Lung (tissue), 12 donors: Measurements from ENCODE around the gene CNDP1. TPM values are rescaled to one million over a fixed set of nuclear protein-coding genes. Genes with fewer than 3 reads are reported as not detected.

Experiments
- ATAC-seq: fragments of 200-7000 bp; cut with Tn5 transposase; one replicate; pipeline ENCODE4 v1.9.1; 2020; ENCODE audit warnings: moderate number of reproducible peaks; ENCODE audit not compliant: insufficient read depth, low FRiP score
- DNase-seq, 3 donors: peaks; one replicate each; pipeline ENCODE4 v3.0.0-alpha.2; 2013 to 2017
- H3K27ac ChIP-seq, 2 donors: one replicate each; pipeline ENCODE4 v1.5.1; 2013; ENCODE audit warnings: mild to moderate bottlenecking in 2 of 2, moderate library complexity in 2 of 2, control low read depth in 1 of 2, inconsistent platforms in 1 of 2, low read depth in 1 of 2, low read length in 1 of 2
- H3K27me3 ChIP-seq, 3 donors: one replicate each; pipeline ENCODE4 v1.5.1; 2013; ENCODE audit warnings: low read length in 2 of 3; ENCODE audit not compliant: control insufficient read depth in 3 of 3, insufficient read depth in 3 of 3
- H3K36me3 ChIP-seq, 4 donors: one replicate each; pipeline ENCODE4 v1.5.1; 2013; ENCODE audit warnings: low read length in 4 of 4, mild to moderate bottlenecking in 1 of 4, moderate library complexity in 1 of 4; ENCODE audit not compliant: control insufficient read depth in 4 of 4, insufficient read depth in 4 of 4
- H3K4me1 ChIP-seq, 5 donors: one replicate each; pipeline ENCODE4 v1.5.1; 2013; ENCODE audit warnings: low read length in 5 of 5, mild to moderate bottlenecking in 2 of 5, moderate library complexity in 1 of 5; ENCODE audit not compliant: control insufficient read depth in 5 of 5, insufficient read depth in 5 of 5
- H3K4me3 ChIP-seq: one replicate; pipeline ENCODE4 v1.5.1; 2013; ENCODE audit warnings: mild to moderate bottlenecking, control low read depth, moderate library complexity
- H3K9ac ChIP-seq, 2 donors: one replicate each; pipeline ENCODE4 v1.5.1; 2013; ENCODE audit warnings: low read length in 2 of 2, control low read depth in 1 of 2; ENCODE audit not compliant: insufficient read depth in 1 of 2
- H3K9me3 ChIP-seq, 4 donors: one replicate each; pipeline ENCODE4 v1.5.1; 2013; ENCODE audit warnings: low read length in 3 of 4, mild to moderate bottlenecking in 1 of 4, moderate library complexity in 1 of 4; ENCODE audit not compliant: control insufficient read depth in 4 of 4, insufficient read depth in 3 of 4
- WGBS, 2 donors: extraction: QIAGEN DNeasy Blood & Tissue Kit; methylation state at CpG; one replicate each; pipeline ENCODE4 v1.1.7; 2013; 5-methylcytosine and 5-hydroxymethylcytosine counted together
- polyA plus RNA-seq, 2 donors: library from polyadenylated mRNA; stranded (reverse); fragments of 200-250 nt; gene quantifications; one replicate each; pipeline ENCODE4 v1.2.1, GENCODE V29; 2013
- total RNA-seq, 2 donors: library from RNA; depleted of rRNA in 1 of 2; stranded (reverse); fragments of >200 nt in 1 of 2; gene quantifications; one replicate each; pipeline ENCODE4 v1.2.1, GENCODE V29; 2014 to 2021
- TF ChIP-seq, protein P1 (sequence below): IDR thresholded peaks from 2 replicates; pipeline ENCODE4 v1.5.1; 2012; ENCODE audit warnings: mild to moderate bottlenecking; ENCODE audit errors: control extremely low read depth, extremely low read depth
- donor health status: control.
- donor health status: control.
- donor health status: Bipolar disorder and iron deficiency.
- donor health status: healthy.
- donor health status: DM: yes; HTN: yes; CAD: no.

The CNDP1 gene
- total and polyA plus RNA-seq, 4 donors = 0.08 to 0.10 TPM; not detected in 2

DNA sequence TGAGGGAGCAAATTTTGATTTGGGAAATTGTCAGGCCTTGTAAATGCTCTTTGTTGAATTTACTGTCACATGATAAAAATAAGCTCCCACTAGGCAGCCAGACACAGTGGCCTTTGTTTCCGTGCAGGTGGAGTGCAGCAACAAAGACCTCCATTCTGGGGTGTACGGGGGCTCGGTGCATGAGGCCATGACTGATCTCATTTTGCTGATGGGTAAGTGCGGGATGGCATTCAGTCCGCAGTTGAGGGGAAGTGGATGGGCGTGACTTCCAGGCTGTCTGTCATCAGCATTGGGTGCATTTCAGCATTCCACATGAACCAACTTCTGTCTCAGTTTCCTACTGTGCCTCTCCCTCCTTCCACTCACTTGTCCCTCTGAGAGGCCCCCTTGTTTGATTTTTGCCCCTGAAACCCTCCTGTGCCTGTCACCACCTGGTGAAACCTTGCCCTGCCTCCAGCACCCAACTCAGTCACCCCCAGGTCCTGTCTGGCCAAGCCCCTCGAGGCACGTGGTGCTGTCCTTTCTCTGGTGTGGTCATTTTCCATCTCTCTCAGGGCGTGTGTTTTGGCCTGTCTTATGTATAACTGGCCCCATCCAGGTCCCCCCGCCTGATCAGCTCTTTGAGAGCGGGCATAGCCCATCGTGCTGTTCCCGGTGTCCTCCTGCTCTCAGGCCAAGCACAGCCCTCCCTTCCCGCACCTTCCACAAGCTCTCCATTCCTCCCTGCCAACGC, 21.8 kb upstream of the CNDP1 start:
- Histone ChIP-seq H3K9me3 (no peaks in the 10 kb centered on the region), H3K4me1 (no peaks in the 10 kb centered on the region), H3K36me3 (peaks cover 24 to 80% (median 35%) of the 10 kb centered on the region in 4 donors), H3K4me3 (no peak overlapping the region), H3K27me3 (no peaks in the 10 kb centered on the region), H3K9ac (no peak overlapping the region), H3K27ac (no peak overlapping the region)
- DNase-seq (no peak), ATAC-seq (no peak)
- 93% methylated on average over 15 of the region's 15 CpGs for WGBS, 2 donors
- TF ChIP-seq, protein P1, sequence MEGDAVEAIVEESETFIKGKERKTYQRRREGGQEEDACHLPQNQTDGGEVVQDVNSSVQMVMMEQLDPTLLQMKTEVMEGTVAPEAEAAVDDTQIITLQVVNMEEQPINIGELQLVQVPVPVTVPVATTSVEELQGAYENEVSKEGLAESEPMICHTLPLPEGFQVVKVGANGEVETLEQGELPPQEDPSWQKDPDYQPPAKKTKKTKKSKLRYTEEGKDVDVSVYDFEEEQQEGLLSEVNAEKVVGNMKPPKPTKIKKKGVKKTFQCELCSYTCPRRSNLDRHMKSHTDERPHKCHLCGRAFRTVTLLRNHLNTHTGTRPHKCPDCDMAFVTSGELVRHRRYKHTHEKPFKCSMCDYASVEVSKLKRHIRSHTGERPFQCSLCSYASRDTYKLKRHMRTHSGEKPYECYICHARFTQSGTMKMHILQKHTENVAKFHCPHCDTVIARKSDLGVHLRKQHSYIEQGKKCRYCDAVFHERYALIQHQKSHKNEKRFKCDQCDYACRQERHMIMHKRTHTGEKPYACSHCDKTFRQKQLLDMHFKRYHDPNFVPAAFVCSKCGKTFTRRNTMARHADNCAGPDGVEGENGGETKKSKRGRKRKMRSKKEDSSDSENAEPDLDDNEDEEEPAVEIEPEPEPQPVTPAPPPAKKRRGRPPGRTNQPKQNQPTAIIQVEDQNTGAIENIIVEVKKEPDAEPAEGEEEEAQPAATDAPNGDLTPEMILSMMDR = no peak

DNA sequence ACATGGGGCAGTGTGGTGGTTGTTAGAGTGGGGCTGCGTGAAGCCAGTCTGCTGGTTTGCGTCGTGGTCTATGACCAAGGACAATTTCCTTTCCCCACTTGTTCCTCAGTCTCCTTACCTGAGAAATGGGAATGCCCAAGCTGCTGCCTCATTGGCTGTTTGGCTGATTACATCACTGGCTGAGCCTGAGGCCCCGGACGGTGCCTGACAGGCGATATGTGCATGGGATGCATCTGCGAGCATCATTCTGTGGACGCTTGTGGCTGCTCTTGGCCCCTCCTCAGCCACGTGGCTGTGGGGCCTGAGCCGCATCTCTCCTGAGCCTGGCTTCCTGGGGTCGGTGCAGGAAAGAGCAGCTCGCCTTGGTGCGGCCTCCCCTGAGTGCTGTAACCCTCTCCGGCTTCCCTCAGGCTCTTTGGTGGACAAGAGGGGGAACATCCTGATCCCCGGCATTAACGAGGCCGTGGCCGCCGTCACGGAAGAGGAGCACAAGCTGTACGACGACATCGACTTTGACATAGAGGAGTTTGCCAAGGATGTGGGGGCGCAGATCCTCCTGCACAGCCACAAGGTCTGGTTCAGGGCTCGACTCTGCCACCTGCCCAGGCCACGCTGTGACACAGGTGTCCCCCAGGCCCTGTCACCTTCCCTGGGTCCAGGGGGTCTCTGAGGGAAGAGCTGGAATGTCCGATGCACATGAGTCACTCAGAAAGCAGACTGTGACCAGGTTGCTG, 21.0 kb upstream of the CNDP1 start:
- WGBS, 2 donors = 93 to 94% methylated on average over 27 of the region's 27 CpGs

DNA sequence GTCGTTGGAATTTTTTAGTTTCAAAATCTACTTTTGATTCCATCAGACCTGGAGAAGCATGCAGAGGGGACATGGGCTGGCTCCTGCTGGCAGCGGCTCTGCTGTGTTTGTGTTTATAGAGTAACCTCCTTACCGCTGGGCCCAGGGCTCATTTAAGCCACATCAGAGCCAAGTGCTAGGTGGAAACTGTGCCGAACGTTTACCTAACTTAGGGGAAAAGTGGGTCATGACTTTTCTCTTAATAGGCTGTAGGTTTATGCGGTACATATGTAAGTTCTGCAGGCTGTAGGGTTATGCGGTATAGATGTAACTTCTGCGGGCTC, 20.5 kb upstream of the CNDP1 start:
- Histone ChIP-seq H3K4me3 (no peak overlapping the region), H3K9me3 (no peaks in the 10 kb centered on the region), H3K36me3 (peaks cover 21 to 77% (median 39%) of the 10 kb centered on the region in 4 donors), H3K27me3 (no peaks in the 10 kb centered on the region), H3K4me1 (no peaks in the 10 kb centered on the region), H3K9ac (no peak overlapping the region), H3K27ac (no peak overlapping the region)
- TF ChIP-seq, protein P1 = no peak
- ATAC-seq = no peak
- 88 to 90% methylated on average over 8 of the region's 8 CpGs for WGBS, 2 donors
- no peak for DNase-seq

More for the DNA sequence above, 21.0 kb upstream of the CNDP1 start:
- Histone ChIP-seq H3K9ac (no peak overlapping the region), H3K4me3 (no peak overlapping the region), H3K27ac (no peak overlapping the region), H3K4me1 (no peaks in the 10 kb centered on the region), H3K36me3 (peaks cover 22 to 77% (median 35%) of the 10 kb centered on the region in 4 donors), H3K27me3 (no peaks in the 10 kb centered on the region), H3K9me3 (no peaks in the 10 kb centered on the region)
- ATAC-seq (no peak), DNase-seq (no peak)
- TF ChIP-seq, protein P1 = no peak
